MCF 10A (cell line): Measurements from ENCODE around the gene EPB41L3. TPM values are rescaled to one million over a fixed set of nuclear protein-coding genes. Genes with fewer than 3 reads are reported as not detected.

Experiments
- BruUV-seq: library from RNA; stranded (reverse); fragments of 400-500 nt; replicated peaks from 2 replicates; lab custom pipeline; 2021; lab: Mats Ljungman, UMichigan
- CTCF ChIA-PET: fragments of 300-600 bp; sonication (Branson Sonifier 250); formaldehyde crosslinking; extraction: SDS; loops from one replicate; lab custom pipeline; 2021; ENCODE audit warnings: antibody characterized with exemption, inconsistent platforms; lab: Yijun Ruan, JAX
- POLR2A ChIA-PET: fragments of 300-600, 350-650 bp; sonication (Branson Sonifier 250); formaldehyde crosslinking; extraction: SDS; loops from one replicate; lab custom pipeline; 2020; ENCODE audit warnings: antibody characterized with exemption, inconsistent platforms; lab: Yijun Ruan, JAX
- DNase-seq: peaks from one replicate; pipeline ENCODE4 v3.0.0-alpha.2; 2018; ENCODE audit not compliant: unreplicated experiment
- H3K27ac Mint-ChIP-seq: one replicate; pipeline ENCODE4 v1.8.0; 2022; ENCODE audit warnings: mild to moderate bottlenecking, low read depth, mixed read lengths; ENCODE audit not compliant: unreplicated experiment
- H3K27me3 Mint-ChIP-seq: one replicate; pipeline ENCODE4 v1.8.0; 2022; ENCODE audit warnings: mixed read lengths; ENCODE audit not compliant: insufficient read depth, unreplicated experiment
- H3K36me3 Mint-ChIP-seq: one replicate; pipeline ENCODE4 v1.8.0; 2022; ENCODE audit warnings: mild to moderate bottlenecking, moderate library complexity, mixed read lengths; ENCODE audit not compliant: insufficient read depth, unreplicated experiment
- H3K4me1 Mint-ChIP-seq: one replicate; pipeline ENCODE4 v1.8.0; 2022; ENCODE audit warnings: mixed read lengths; ENCODE audit not compliant: insufficient read depth, unreplicated experiment
- H3K4me3 Mint-ChIP-seq: one replicate; pipeline ENCODE4 v1.8.0; 2022; ENCODE audit warnings: mild to moderate bottlenecking, moderate library complexity, mixed read lengths; ENCODE audit not compliant: unreplicated experiment
- H3K9me3 Mint-ChIP-seq: one replicate; pipeline ENCODE4 v1.8.0; 2022; ENCODE audit warnings: mixed read lengths; ENCODE audit not compliant: unreplicated experiment
- intact Hi-C: fragments of 100-400 bp; cut with micrococcal nuclease; formaldehyde crosslinking; loops from 2 replicates; pipeline ENCODE4 v1.14.1; 2022
- total RNA-seq: library from RNA; stranded (reverse); gene quantifications from 2 replicates; pipeline ENCODE4 v1.2.3, GENCODE V29; 2022
- TF ChIP-seq, protein P1 (sequence below): fragments of 200-600 bp; IDR thresholded peaks from one replicate; pipeline ENCODE4 v1.8.0; 2022; ENCODE audit warnings: antibody characterized with exemption, mild to moderate bottlenecking; ENCODE audit not compliant: unreplicated experiment

EPB41L3 gene
- total RNA-seq, 1 experiment from 2014 or later: not detected

DNA sequence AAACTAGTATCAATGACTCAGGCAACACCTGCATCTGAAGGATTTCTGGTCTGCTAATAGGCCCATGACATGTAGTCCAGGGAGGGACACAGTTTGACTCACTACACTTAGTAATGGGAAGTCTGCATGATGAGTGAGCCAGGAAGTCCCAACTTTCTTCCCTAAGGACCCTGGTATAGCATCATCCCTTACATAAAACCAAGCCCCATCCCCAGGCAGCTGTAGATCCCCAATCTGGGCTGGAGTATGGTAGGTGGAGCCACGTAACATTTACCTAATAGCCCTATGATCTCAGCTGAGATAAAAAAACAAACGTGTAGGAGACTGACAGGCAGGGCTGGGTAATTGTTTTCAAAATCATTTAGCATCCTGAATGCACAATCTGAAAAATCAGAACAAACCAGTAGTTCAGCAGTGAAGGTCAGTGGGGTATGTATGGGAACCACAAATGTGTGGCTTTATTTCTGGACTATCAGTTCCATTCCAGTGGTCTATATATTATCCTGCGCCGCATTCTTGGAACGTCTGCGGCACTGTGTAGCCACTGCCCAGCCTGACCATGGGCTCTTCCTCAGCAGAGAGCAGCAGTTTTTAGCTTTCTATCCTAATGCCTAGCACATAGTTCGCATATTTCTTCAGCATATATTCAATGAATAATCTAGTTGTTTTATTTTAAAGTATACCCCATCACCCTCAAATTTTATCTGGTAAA is 33.5 kb downstream of the EPB41L3 start:
- Mint-ChIP-seq H3K4me1 (no peaks in the 10 kb centered on the region), H3K36me3 (no peaks in the 10 kb centered on the region), H3K9me3 (peaks cover 6% of the 10 kb centered on the region), H3K27me3 (peaks cover 8% of the 10 kb centered on the region), H3K4me3 (no peak overlapping the region), H3K27ac (no peak overlapping the region)
- no peak for DNase-seq
- ChIA-PET POLR2A (interaction anchor here (0.6 to 1.7 kb wide), 2 partner anchors 8 to 51 kb away, joined by 3 read pairs; no protein-coding TSS in a partner anchor), CTCF (interaction anchor here (0.6 to 1.0 kb wide), 2 partner anchors 36 to 435 kb away, joined by 3 read pairs; no protein-coding TSS in a partner anchor)
- intact Hi-C loops: no loop called here
- TF ChIP-seq, protein P1, sequence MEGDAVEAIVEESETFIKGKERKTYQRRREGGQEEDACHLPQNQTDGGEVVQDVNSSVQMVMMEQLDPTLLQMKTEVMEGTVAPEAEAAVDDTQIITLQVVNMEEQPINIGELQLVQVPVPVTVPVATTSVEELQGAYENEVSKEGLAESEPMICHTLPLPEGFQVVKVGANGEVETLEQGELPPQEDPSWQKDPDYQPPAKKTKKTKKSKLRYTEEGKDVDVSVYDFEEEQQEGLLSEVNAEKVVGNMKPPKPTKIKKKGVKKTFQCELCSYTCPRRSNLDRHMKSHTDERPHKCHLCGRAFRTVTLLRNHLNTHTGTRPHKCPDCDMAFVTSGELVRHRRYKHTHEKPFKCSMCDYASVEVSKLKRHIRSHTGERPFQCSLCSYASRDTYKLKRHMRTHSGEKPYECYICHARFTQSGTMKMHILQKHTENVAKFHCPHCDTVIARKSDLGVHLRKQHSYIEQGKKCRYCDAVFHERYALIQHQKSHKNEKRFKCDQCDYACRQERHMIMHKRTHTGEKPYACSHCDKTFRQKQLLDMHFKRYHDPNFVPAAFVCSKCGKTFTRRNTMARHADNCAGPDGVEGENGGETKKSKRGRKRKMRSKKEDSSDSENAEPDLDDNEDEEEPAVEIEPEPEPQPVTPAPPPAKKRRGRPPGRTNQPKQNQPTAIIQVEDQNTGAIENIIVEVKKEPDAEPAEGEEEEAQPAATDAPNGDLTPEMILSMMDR: no peak
- no TSS peak for BruUV-seq

DNA sequence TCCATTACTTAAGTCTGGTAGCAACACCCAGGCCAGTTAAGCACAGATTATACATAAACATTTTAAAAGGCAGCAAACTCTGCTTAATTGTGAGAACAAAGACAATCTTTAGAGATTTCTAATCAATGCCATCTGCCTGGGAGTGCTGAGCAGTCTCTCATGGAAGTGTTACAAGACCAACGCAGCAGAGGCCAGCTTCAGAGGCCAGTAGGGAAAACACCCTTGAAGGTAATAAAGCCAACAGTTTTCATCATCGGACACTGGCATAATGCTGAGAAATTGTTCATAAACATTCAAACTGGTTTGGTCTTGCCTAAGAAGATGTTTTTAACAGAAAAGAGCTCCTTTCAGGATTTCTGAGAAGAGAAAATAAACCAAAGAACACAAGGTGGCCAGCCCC is 35.0 kb downstream of the EPB41L3 start:
- Mint-ChIP-seq H3K27me3 (peaks cover 8% of the 10 kb centered on the region), H3K36me3 (no peaks in the 10 kb centered on the region), H3K9me3 (peaks cover 6% of the 10 kb centered on the region), H3K27ac (no peak overlapping the region), H3K4me3 (no peak overlapping the region), H3K4me1 (no peaks in the 10 kb centered on the region)
- ChIA-PET CTCF (no interaction called here), POLR2A (interaction anchor here (1.7 kb wide), 1 partner anchor 10 kb away, joined by 3 read pairs; no protein-coding TSS in a partner anchor)
- TF ChIP-seq, protein P1: no peak
- intact Hi-C loops: no loop called here
- DNase-seq: no peak
- BruUV-seq: no TSS peak

DNA sequence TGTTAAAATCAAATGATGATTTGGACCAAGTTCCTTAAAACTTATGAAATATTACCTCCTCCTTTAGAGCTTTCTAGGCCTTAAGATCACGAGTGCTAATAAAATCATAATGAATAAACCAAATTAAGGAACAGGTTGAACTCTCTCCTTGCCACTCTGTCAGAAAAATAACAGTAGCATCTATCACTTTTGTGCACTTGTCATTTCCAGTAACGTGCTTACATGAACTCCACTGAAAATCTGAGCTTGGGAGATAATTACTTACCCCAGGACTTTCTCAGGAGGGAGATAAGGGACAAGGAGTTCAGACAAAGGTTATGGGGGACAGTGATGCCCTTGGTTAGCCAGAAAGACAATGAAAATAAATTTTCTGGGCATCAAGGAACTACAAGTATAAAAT is 36.0 kb downstream of the EPB41L3 start:
- CTCF ChIA-PET: interaction anchor here (0.6 to 0.8 kb wide), 4 partner anchors 10 to 1414 kb away, joined by 3 to 4 read pairs (median 3); no protein-coding TSS in a partner anchor
- Mint-ChIP-seq H3K4me1 (no peaks in the 10 kb centered on the region), H3K27me3 (peaks cover 8% of the 10 kb centered on the region), H3K27ac (no peak overlapping the region), H3K36me3 (no peaks in the 10 kb centered on the region), H3K9me3 (peaks cover 6% of the 10 kb centered on the region), H3K4me3 (no peak overlapping the region)
- TF ChIP-seq, protein P1: no peak
- DNase-seq: no peak
- POLR2A ChIA-PET: no interaction called here
- BruUV-seq: no TSS peak
- intact Hi-C loops: no loop called here

DNA sequence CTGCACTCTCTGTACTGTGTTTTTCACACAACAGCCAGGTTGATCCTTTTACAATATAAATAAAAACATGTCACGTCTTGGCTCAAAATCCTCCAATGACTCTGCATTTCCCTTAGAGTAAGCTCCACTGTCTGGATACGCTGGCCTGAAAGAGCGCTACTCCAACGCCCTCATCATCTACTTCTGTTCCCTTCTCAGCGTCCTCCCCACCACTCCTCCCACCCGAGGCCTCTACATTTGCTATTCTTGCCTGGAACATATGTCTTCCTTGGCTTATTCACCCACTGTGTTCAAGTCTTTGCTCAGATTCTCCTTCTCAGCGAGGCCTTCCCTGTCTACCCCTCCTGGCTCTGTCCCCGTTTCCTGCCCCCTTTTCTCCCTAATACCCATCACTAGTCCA is 37.6 kb downstream of the EPB41L3 start:
- TF ChIP-seq, protein P1: no peak
- ChIA-PET CTCF (interaction anchor here (0.6 kb wide), 1 partner anchor 1414 kb away, joined by 4 read pairs; no protein-coding TSS in a partner anchor), POLR2A (no interaction called here)
- no peaks in the 10 kb centered on the region for H3K4me1 Mint-ChIP-seq
- H3K27ac Mint-ChIP-seq: no peak overlapping the region
- peaks cover 8% of the 10 kb centered on the region for H3K27me3 Mint-ChIP-seq
- H3K4me3 Mint-ChIP-seq: no peak overlapping the region
- no peak for DNase-seq
- H3K9me3 Mint-ChIP-seq: peaks cover 6% of the 10 kb centered on the region
- H3K36me3 Mint-ChIP-seq: no peaks in the 10 kb centered on the region
- intact Hi-C loops: no loop called here
- no TSS peak for BruUV-seq
